Measurements from ENCODE around the gene EHMT1. TPM values are rescaled to one million over a fixed set of nuclear protein-coding genes. Genes with fewer than 3 reads are reported as not detected.

The EHMT1 gene
- total RNA-seq, 1 donor from 2014 or later = 96.5 TPM

DNA sequence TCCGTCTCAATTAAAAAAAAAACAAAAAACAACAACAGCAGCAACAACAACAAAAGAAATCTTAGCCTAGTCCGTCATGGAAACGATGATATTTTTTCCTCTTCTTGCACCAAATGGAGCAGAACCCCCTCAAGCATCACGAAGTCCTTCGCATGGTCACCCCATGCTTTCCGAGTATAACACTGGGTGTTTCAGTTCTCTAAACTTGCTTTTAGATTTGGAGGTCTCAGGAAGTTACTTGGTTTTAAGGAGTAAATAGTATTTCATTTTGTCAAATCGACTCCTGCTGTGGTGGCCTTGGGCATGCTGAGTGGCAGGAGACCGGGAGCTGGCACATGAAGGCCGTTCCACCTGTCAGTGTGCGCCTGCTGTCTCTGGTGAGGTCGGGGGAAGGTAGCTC is 140.3 kb downstream of the EHMT1 start:
- Mint-ChIP-seq H3K4me1 (ENCODE audit: low read depth) (peaks cover 22% of the 10 kb centered on the region), H3K27me3 (ENCODE audit: low read depth) (no peaks in the 10 kb centered on the region), H3K27ac (peak overlapping the region; percentile 46), H3K4me3 (ENCODE audit: low read depth) (no peak overlapping the region), H3K9me3 (peaks cover 14% of the 10 kb centered on the region), H3K36me3 (ENCODE audit: low read depth) (peaks cover 82% of the 10 kb centered on the region)
- intact Hi-C loops (cut with micrococcal nuclease) = no loop called here
- DNase-seq (ENCODE audit: low spot score) = no peak

DNA sequence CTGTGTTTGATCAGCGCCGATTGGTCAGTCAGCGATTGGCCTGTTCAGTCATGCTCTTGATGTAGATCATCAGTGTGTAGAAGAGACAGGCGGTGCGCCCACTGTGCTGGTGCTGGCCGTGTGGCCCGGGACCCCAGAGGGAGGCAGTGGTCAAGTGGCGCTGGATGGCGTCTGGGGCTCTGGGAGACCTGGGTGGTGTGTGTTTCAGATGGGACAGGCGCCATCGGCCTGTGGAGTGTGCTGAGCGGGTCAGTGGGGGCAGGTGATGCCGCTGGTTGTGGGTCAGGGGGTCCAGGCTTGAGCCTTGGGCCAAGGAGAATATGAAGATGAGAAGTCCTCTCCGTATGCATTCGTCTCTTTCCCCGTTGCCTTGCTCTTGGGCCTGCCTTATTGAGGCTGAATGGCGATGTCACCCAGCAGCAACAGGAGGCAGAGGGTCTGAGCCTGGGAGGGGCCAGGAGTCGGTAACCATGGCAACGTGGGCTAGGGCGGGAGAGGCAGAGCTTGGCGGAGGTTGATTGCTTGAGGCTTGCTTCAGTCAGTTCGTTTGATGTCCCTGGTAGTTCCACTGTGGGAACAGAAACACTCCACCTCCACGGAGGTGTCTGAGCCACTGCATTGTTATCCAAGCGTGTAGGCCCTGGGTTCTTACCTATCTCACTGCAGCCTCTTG is 141.0 kb downstream of the EHMT1 start:
- DNase-seq (ENCODE audit: low spot score) = no peak
- Mint-ChIP-seq H3K4me1 (ENCODE audit: low read depth) (peaks cover 22% of the 10 kb centered on the region), H3K27ac (peak overlapping the region; percentile 46), H3K9me3 (peaks cover 13% of the 10 kb centered on the region), H3K4me3 (ENCODE audit: low read depth) (no peak overlapping the region), H3K27me3 (ENCODE audit: low read depth) (no peaks in the 10 kb centered on the region), H3K36me3 (ENCODE audit: low read depth) (peaks cover 82% of the 10 kb centered on the region)
- intact Hi-C loops (cut with micrococcal nuclease) = no loop called here

GRCh38 chr9:137760426-137760825 is 141.6 kb downstream of the EHMT1 start:
- Mint-ChIP-seq H3K36me3 (ENCODE audit: low read depth) (peaks cover 76% of the 10 kb centered on the region), H3K27ac (peak overlapping the region; percentile 77), H3K27me3 (ENCODE audit: low read depth) (no peaks in the 10 kb centered on the region), H3K9me3 (peaks cover 9% of the 10 kb centered on the region), H3K4me1 (ENCODE audit: low read depth) (peaks cover 22% of the 10 kb centered on the region), H3K4me3 (ENCODE audit: low read depth) (no peak overlapping the region)
- no peak for DNase-seq (ENCODE audit: low spot score)
- intact Hi-C loops (cut with micrococcal nuclease) = no loop called here

GRCh38 chr9:137761032-137761431 is 142.2 kb downstream of the EHMT1 start:
- peaks cover 3% of the 10 kb centered on the region for H3K9me3 Mint-ChIP-seq
- DNase-seq (ENCODE audit: low spot score) = no peak
- H3K4me3 Mint-ChIP-seq (ENCODE audit: low read depth) = no peak overlapping the region
- peak overlapping the region; percentile 77 for H3K27ac Mint-ChIP-seq
- H3K27me3 Mint-ChIP-seq (ENCODE audit: low read depth) = no peaks in the 10 kb centered on the region
- H3K36me3 Mint-ChIP-seq (ENCODE audit: low read depth) = peaks cover 75% of the 10 kb centered on the region
- intact Hi-C loops (cut with micrococcal nuclease) = no loop called here
- H3K4me1 Mint-ChIP-seq (ENCODE audit: low read depth) = peaks cover 22% of the 10 kb centered on the region

- DNase-seq (ENCODE audit: low spot score) = no peak
- intact Hi-C loops (cut with micrococcal nuclease) = no loop called here
- no peaks in the 10 kb centered on the region for H3K27me3 Mint-ChIP-seq (ENCODE audit: low read depth)
- peaks cover 16% of the 10 kb centered on the region for H3K4me1 Mint-ChIP-seq (ENCODE audit: low read depth)
- no peak overlapping the region for H3K4me3 Mint-ChIP-seq (ENCODE audit: low read depth)
- peak overlapping the region; percentile 72 for H3K27ac Mint-ChIP-seq
- H3K36me3 Mint-ChIP-seq (ENCODE audit: low read depth) = peaks cover 70% of the 10 kb centered on the region
- H3K9me3 Mint-ChIP-seq = no peaks in the 10 kb centered on the region
These were observed 143.0 kb downstream of the EHMT1 start for GRCh38 chr9:137761793-137762192.

- Mint-ChIP-seq H3K36me3 (ENCODE audit: low read depth) (peaks cover 69% of the 10 kb centered on the region), H3K4me1 (ENCODE audit: low read depth) (peaks cover 11% of the 10 kb centered on the region), H3K4me3 (ENCODE audit: low read depth) (no peak overlapping the region), H3K27ac (peak overlapping the region; percentile 72), H3K27me3 (ENCODE audit: low read depth) (no peaks in the 10 kb centered on the region), H3K9me3 (no peaks in the 10 kb centered on the region)
- no peak for DNase-seq (ENCODE audit: low spot score)
- intact Hi-C loops (cut with micrococcal nuclease) = no loop called here
These were observed 143.7 kb downstream of the EHMT1 start for GRCh38 chr9:137762414-137763061.

DNA sequence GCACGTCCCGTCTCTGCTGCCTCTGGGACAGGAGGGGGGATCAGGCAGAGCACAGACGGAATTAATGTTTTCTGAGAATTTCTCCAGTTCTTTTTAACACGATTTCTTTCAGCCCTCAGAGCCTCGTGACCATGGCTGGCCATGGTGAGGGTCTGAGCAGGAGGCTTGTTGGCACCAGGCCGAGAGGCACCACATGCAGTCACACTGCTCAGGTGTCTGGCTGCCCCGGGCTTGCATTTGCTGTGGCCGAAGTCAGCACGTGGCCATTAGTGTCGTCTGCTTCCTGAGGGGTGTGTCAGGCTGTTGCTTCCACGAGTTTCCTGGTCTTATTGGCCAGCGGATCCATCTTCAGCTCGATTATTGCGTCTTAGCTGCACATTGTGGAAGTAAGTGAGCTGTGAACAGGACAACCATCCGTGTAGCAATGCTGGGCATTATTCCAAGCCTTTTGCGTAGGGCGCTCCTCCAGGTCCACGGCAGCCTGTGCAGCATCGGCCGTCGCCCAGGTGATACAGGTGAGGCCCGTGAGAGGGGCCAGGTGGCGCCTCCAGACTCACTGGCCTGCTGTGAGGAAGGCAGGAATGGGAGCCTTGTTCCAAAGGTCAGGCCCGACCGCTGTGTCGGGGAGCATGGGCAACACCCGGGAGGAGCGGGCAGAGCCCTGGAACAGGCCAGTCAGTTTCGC is 144.6 kb downstream of the EHMT1 start:
- intact Hi-C loops (cut with micrococcal nuclease) = no loop called here
- DNase-seq (ENCODE audit: low spot score) = no peak
- Mint-ChIP-seq H3K4me1 (ENCODE audit: low read depth) (peaks cover 6% of the 10 kb centered on the region), H3K9me3 (no peaks in the 10 kb centered on the region), H3K4me3 (ENCODE audit: low read depth) (no peak overlapping the region), H3K27me3 (ENCODE audit: low read depth) (no peaks in the 10 kb centered on the region), H3K36me3 (ENCODE audit: low read depth) (peaks cover 67% of the 10 kb centered on the region), H3K27ac (no peak overlapping the region)

- no peaks in the 10 kb centered on the region for H3K27me3 Mint-ChIP-seq (ENCODE audit: low read depth)
- H3K36me3 Mint-ChIP-seq (ENCODE audit: low read depth) = peaks cover 65% of the 10 kb centered on the region
- no peaks in the 10 kb centered on the region for H3K9me3 Mint-ChIP-seq
- intact Hi-C loops (cut with micrococcal nuclease) = no loop called here
- no peak overlapping the region for H3K4me3 Mint-ChIP-seq (ENCODE audit: low read depth)
- H3K4me1 Mint-ChIP-seq (ENCODE audit: low read depth) = peaks cover 6% of the 10 kb centered on the region
- peak overlapping the region; percentile 1 for H3K27ac Mint-ChIP-seq
- no peak for DNase-seq (ENCODE audit: low spot score)
These were observed 145.4 kb downstream of the EHMT1 start for GRCh38 chr9:137764171-137764671.

- Mint-ChIP-seq H3K27ac (no peak overlapping the region), H3K4me3 (ENCODE audit: low read depth) (no peak overlapping the region), H3K9me3 (peaks cover under 1% of the 10 kb centered on the region), H3K4me1 (ENCODE audit: low read depth) (peaks cover 6% of the 10 kb centered on the region), H3K36me3 (ENCODE audit: low read depth) (peaks cover 64% of the 10 kb centered on the region), H3K27me3 (ENCODE audit: low read depth) (no peaks in the 10 kb centered on the region)
- intact Hi-C loops (cut with micrococcal nuclease) = no loop called here
- no peak for DNase-seq (ENCODE audit: low spot score)
These were observed 146.2 kb downstream of the EHMT1 start for GRCh38 chr9:137764981-137765380.

- intact Hi-C loops (cut with micrococcal nuclease) = no loop called here
- no peak for DNase-seq (ENCODE audit: low spot score)
- Mint-ChIP-seq H3K9me3 (peaks cover 4% of the 10 kb centered on the region), H3K27me3 (ENCODE audit: low read depth) (no peaks in the 10 kb centered on the region), H3K27ac (no peak overlapping the region), H3K4me3 (ENCODE audit: low read depth) (no peak overlapping the region), H3K4me1 (ENCODE audit: low read depth) (peaks cover 6% of the 10 kb centered on the region), H3K36me3 (ENCODE audit: low read depth) (peaks cover 65% of the 10 kb centered on the region)
These were observed 146.7 kb downstream of the EHMT1 start for GRCh38 chr9:137765536-137765935.

GRCh38 chr9:137771580-137771979 is 152.8 kb downstream of the EHMT1 start:
- H3K27me3 Mint-ChIP-seq (ENCODE audit: low read depth) = no peaks in the 10 kb centered on the region
- no peaks in the 10 kb centered on the region for H3K4me1 Mint-ChIP-seq (ENCODE audit: low read depth)
- H3K36me3 Mint-ChIP-seq (ENCODE audit: low read depth) = peaks cover 59% of the 10 kb centered on the region
- no peak for DNase-seq (ENCODE audit: low spot score)
- no peak overlapping the region for H3K27ac Mint-ChIP-seq
- H3K4me3 Mint-ChIP-seq (ENCODE audit: low read depth) = no peak overlapping the region
- peaks cover 4% of the 10 kb centered on the region for H3K9me3 Mint-ChIP-seq
- intact Hi-C loops (cut with micrococcal nuclease) = no loop called here

DNA sequence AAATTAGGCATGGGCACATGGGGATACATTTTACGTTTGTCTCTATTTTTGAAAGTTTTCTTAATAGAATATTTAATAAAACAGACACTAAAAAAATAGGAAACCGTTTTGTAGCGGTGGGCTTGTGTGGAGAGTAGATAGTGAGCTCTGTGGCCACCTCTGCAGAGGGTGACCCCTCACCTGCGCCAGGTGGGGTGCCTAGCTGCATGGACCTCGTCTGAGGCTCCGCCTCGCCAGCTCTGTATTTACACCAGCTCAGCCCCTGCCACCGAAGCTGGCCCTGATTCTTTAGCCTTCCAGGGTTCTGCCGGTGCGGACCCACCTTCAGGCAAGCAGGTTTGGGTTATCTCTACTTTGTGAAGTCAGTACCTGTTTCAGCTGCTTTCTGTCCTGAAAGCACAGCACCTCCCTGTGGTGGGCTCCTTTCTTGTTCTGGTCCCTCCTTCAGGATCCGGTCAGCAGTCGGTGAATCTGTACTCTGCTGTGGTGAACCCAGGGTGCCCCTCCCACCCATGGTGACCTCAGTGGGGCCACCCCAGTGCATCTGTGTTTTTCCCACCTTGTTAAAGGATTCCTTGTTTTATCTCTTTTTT is 153.6 kb downstream of the EHMT1 start:
- Mint-ChIP-seq H3K4me1 (ENCODE audit: low read depth) (no peaks in the 10 kb centered on the region), H3K4me3 (ENCODE audit: low read depth) (no peak overlapping the region), H3K36me3 (ENCODE audit: low read depth) (peaks cover 62% of the 10 kb centered on the region), H3K27me3 (ENCODE audit: low read depth) (no peaks in the 10 kb centered on the region), H3K27ac (no peak overlapping the region), H3K9me3 (peaks cover 4% of the 10 kb centered on the region)
- DNase-seq (ENCODE audit: low spot score) = no peak
- intact Hi-C loops (cut with micrococcal nuclease) = no loop called here

Measured in activated T-helper 2 cell treated with anti-CD3 and anti-CD28 coated beads, Interferon-gamma antibody, Interleukin-2, Interleukin-4, amounts not matched to agents 10 μg/mL and 5 μg/mL and 100 μg/mL, durations not matched to agents 14 hours and 24 hours and 36 hours (primary cell).